Panc1 (cell line): ENCODE data around the gene S1PR5. TPM values are rescaled to one million over a fixed set of nuclear protein-coding genes. Genes with fewer than 3 reads are reported as not detected.

ENCODE experiments used
- ATAC-seq: fragments of 200-7000 bp; cut with Tn5 transposase; 2 replicates; pipeline ENCODE4 v1.9.1; 2020; ENCODE audit warnings: mild to moderate bottlenecking, moderate library complexity
- BruUV-seq: library from RNA; stranded (reverse); fragments of 400-500 nt; replicated peaks from 2 replicates; lab custom pipeline; 2021; lab: Mats Ljungman, UMichigan
- CTCF ChIA-PET: fragments of 300-600 bp; sonication (Branson Sonifier 250); formaldehyde crosslinking; loops from one replicate; lab custom pipeline; 2022; ENCODE audit warnings: antibody characterized with exemption; lab: Charles Lee
- POLR2A ChIA-PET: fragments of 300-600 bp; sonication (Branson Sonifier 250); formaldehyde crosslinking; loops from one replicate; lab custom pipeline; 2022; ENCODE audit warnings: antibody characterized with exemption; lab: Charles Lee
- DNase-seq: peaks from one replicate; pipeline ENCODE4 v3.0.0-alpha.2; 2010; ENCODE audit warnings: low read depth, low spot score
- H3K27ac ChIP-seq: 2 replicates; pipeline ENCODE4 v1.5.1; 2011; ENCODE audit warnings: mild to moderate bottlenecking, low read length, inconsistent platforms
- H3K27me3 ChIP-seq: fragments of 200-500 bp; sonication (Bioruptor generic); 2 replicates; pipeline ENCODE4 v1.6.0; 2014; ENCODE audit warnings: low read length, inconsistent platforms; ENCODE audit not compliant: control insufficient read depth, insufficient read depth
- H3K36me3 ChIP-seq: fragments of 200-500 bp; sonication (Bioruptor generic); 2 replicates; pipeline ENCODE4 v1.5.1; 2014; ENCODE audit warnings: inconsistent platforms, mild to moderate bottlenecking, low read length, moderate library complexity; ENCODE audit not compliant: control insufficient read depth, insufficient read depth
- H3K4me1 ChIP-seq: 2 replicates; pipeline ENCODE4 v1.5.1; 2011; ENCODE audit warnings: inconsistent platforms, mild to moderate bottlenecking, low read length, moderate library complexity; ENCODE audit not compliant: control insufficient read depth, insufficient read depth
- H3K4me3 ChIP-seq, 2 experiments: 2 replicates each; pipeline ENCODE4 v1.5.1; 2011 to 2012; ENCODE audit warnings: low read depth in 2 of 2, low read length in 2 of 2, mild to moderate bottlenecking in 2 of 2, inconsistent platforms in 1 of 2, moderate library complexity in 1 of 2
- H3K9me3 ChIP-seq: fragments of 200-500 bp; sonication (Bioruptor generic); 2 replicates; pipeline ENCODE4 v1.5.1; 2014; ENCODE audit warnings: low read depth, mild to moderate bottlenecking, inconsistent platforms, low read length, moderate library complexity; ENCODE audit not compliant: control insufficient read depth, insufficient read depth
- CTCF ChIP-seq: fragments of 450-650 bp; IDR thresholded peaks from 2 replicates; pipeline ENCODE4 v1.5.1; 2017; ENCODE audit warnings: mild to moderate bottlenecking
- POLR2AphosphoS5 ChIP-seq: IDR thresholded peaks from 2 replicates; pipeline ENCODE4 v1.6.1; 2012; ENCODE audit warnings: mild to moderate bottlenecking, low read depth, low read length, moderate library complexity
- REST ChIP-seq, 2 experiments: IDR thresholded peaks; 2 replicates each; pipeline ENCODE4 v1.6.1; 2011 to 2012; ENCODE audit warnings: low read depth in 2 of 2, control low read depth in 1 of 2, low read length in 1 of 2, mild to moderate bottlenecking in 1 of 2, moderate library complexity in 1 of 2; ENCODE audit not compliant: insufficient read depth in 1 of 2
- SIN3A ChIP-seq: IDR thresholded peaks from 2 replicates; pipeline ENCODE4 v1.6.1; 2012; ENCODE audit warnings: low read depth, mild to moderate bottlenecking, low read length, moderate library complexity, borderline replicate concordance; ENCODE audit not compliant: insufficient read depth
- TCF7L2 ChIP-seq: IDR thresholded peaks from 2 replicates; pipeline ENCODE4 v1.6.1; 2011; ENCODE audit warnings: mild to moderate bottlenecking, low read depth, low read length, inconsistent platforms
- in situ Hi-C: cut with HindIII; loops from 2 replicates; pipeline ENCODE4 v1.10.0; 2016; ENCODE audit warnings: low sequenced_read_pairs, low pct_unique_long_range_greater_than_20kb
- intact Hi-C: fragments of 100-400 bp; cut with micrococcal nuclease; formaldehyde crosslinking; loops from one replicate; pipeline ENCODE4 v1.10.0; 2022; ENCODE audit not compliant: unreplicated experiment
- total RNA-seq: library from RNA; stranded (reverse); gene quantifications from one replicate; pipeline ENCODE4 v1.2.1, GENCODE V29; 2021; ENCODE audit not compliant: unreplicated experiment

S1PR5 gene
- total RNA-seq, 1 experiment from 2014 or later, result 3.4 TPM

- Histone ChIP-seq H3K36me3 (no peaks in the 10 kb centered on the region), H3K27ac (no peak overlapping the region), H3K4me1 (no peaks in the 10 kb centered on the region), H3K27me3 (no peaks in the 10 kb centered on the region), H3K4me3 (no peak overlapping the region), H3K9me3 (no peaks in the 10 kb centered on the region)
- ChIA-PET CTCF (no interaction called here), POLR2A (interaction anchor here (0.6 kb wide), 1 partner anchor 281 kb away, joined by 10 read pairs; no protein-coding TSS in a partner anchor)
- intact Hi-C loops (no loop called here), in situ Hi-C loops (no loop called here)
- BruUV-seq, result no TSS peak
- ATAC-seq, result no peak
- TF ChIP-seq POLR2AphosphoS5 (no peak), REST (IDR thresholded peaks at IDR 0.05; ENCODE audit: insufficient read depth in 1 of 2, low read depth in 2 of 2, low read length in 1 of 2) (no peak), SIN3A (no peak), CTCF (no peak; the same call in 1 of the 2 replicates), TCF7L2 (no peak)
- no peak for DNase-seq
Measured at GRCh38 chr19:10471909-10472308, 45.3 kb downstream of the S1PR5 start.

GRCh38 chr19:10468133-10468532, 49.1 kb downstream of the S1PR5 start:
- ChIA-PET CTCF (no interaction called here), POLR2A (no interaction called here)
- Histone ChIP-seq H3K9me3 (no peaks in the 10 kb centered on the region), H3K4me1 (no peaks in the 10 kb centered on the region), H3K27ac (no peak overlapping the region), H3K36me3 (no peaks in the 10 kb centered on the region), H3K27me3 (no peaks in the 10 kb centered on the region), H3K4me3 (no peak overlapping the region)
- intact Hi-C loops (no loop called here), in situ Hi-C loops (no loop called here)
- no peak for ATAC-seq
- TF ChIP-seq TCF7L2, result no peak
- no peak for TF ChIP-seq REST (IDR thresholded peaks at IDR 0.05; ENCODE audit: insufficient read depth in 1 of 2, low read depth in 2 of 2, low read length in 1 of 2)
- no TSS peak for BruUV-seq
- no peak for DNase-seq
